CD4-positive, alpha-beta memory T cell (primary cell): ENCODE results near the gene SLC6A11. TPM values are rescaled to one million over a fixed set of nuclear protein-coding genes. Genes with fewer than 3 reads are reported as not detected.

Source experiments
- CTCF ChIA-PET: fragments of 350-600 bp; sonication (Branson Sonifier 250); formaldehyde crosslinking; loops from one replicate; lab custom pipeline; 2021; ENCODE audit warnings: inconsistent platforms; ENCODE audit not compliant: partially characterized antibody; lab: Charles Lee
- POLR2A ChIA-PET: fragments of 350-600 bp; sonication (Branson Sonifier 250); formaldehyde crosslinking; loops from one replicate; lab custom pipeline; 2021; ENCODE audit not compliant: partially characterized antibody; lab: Charles Lee
- DNase-seq, 5 donors: peaks; one replicate each; pipeline versions ENCODE4 v3.0.0 to v3.0.0-alpha.2; 2020 to 2022; ENCODE audit warnings: mixed read lengths in 1 of 5
- H3K27ac ChIP-seq: one replicate; pipeline ENCODE4 v1.7.0; 2013; ENCODE audit warnings: low read depth, low read length
- H3K27me3 ChIP-seq: 2 replicates; pipeline ENCODE4 v1.7.0; 2013; ENCODE audit warnings: mild to moderate bottlenecking, low read length, moderate library complexity; ENCODE audit not compliant: insufficient read depth
- H3K36me3 ChIP-seq: 2 replicates; pipeline ENCODE4 v1.7.0; 2013; ENCODE audit warnings: mild to moderate bottlenecking, low read length, moderate library complexity; ENCODE audit not compliant: insufficient read depth
- H3K4me1 ChIP-seq: 2 replicates; pipeline ENCODE4 v1.7.0; 2013; ENCODE audit warnings: mild to moderate bottlenecking, low read length, moderate library complexity; ENCODE audit not compliant: insufficient read depth
- H3K4me3 ChIP-seq, 2 donors: one replicate each; pipeline ENCODE4 v1.7.0; 2013; ENCODE audit warnings: low read length in 2 of 2, mild to moderate bottlenecking in 1 of 2
- H3K9me3 ChIP-seq, 2 donors: one replicate each; pipeline ENCODE4 v1.7.0; 2013; ENCODE audit warnings: low read length in 2 of 2, control low read depth in 1 of 2; ENCODE audit not compliant: control insufficient read depth in 1 of 2
- H3K27ac Mint-ChIP-seq, 7 donors: one replicate each; pipeline ENCODE4 v1.8.0; 2020 to 2021; ENCODE audit warnings: mixed read lengths in 7 of 7, mild to moderate bottlenecking in 6 of 7, inconsistent platforms in 3 of 7, moderate library complexity in 3 of 7
- H3K27me3 Mint-ChIP-seq, 2 donors: one replicate each; pipeline ENCODE4 v1.8.0; 2020 to 2021; ENCODE audit warnings: mixed read lengths in 2 of 2
- H3K36me3 Mint-ChIP-seq, 2 donors: one replicate each; pipeline ENCODE4 v1.8.0; 2020 to 2021; ENCODE audit warnings: mixed read lengths in 2 of 2, inconsistent platforms in 1 of 2, mild to moderate bottlenecking in 1 of 2
- H3K4me1 Mint-ChIP-seq, 4 donors: one replicate each; pipeline ENCODE4 v1.8.0; 2020 to 2021; ENCODE audit warnings: mixed read lengths in 4 of 4, mild to moderate bottlenecking in 1 of 4
- H3K4me3 Mint-ChIP-seq, 8 donors: one replicate each; pipeline ENCODE4 v1.8.0; 2020 to 2021; ENCODE audit warnings: mixed read lengths in 8 of 8, mild to moderate bottlenecking in 7 of 8, moderate library complexity in 6 of 8, inconsistent platforms in 3 of 8
- H3K9me3 Mint-ChIP-seq, 8 donors: one replicate each; pipeline ENCODE4 v1.8.0; 2020 to 2021; ENCODE audit warnings: mixed read lengths in 8 of 8, mild to moderate bottlenecking in 5 of 8, inconsistent platforms in 3 of 8, moderate library complexity in 1 of 8
- intact Hi-C: fragments of 100-400 bp; cut with micrococcal nuclease; formaldehyde crosslinking; loops from one replicate; pipeline ENCODE4 v1.15.1; 2023
- polyA plus RNA-seq, 2 donors: library from polyadenylated mRNA; unstranded; fragments of 300-500 nt; fragmentation: Illumina TruSeq; gene quantifications; one replicate each; pipeline ENCODE4 v1.2.3, GENCODE V29; 2021
- total RNA-seq, 2 experiments: library from RNA; stranded (reverse); gene quantifications; one replicate each; pipeline ENCODE4 v1.2.3, GENCODE V29; 2021

Gene SLC6A11
- total and polyA plus RNA-seq, 4 experiments from 2014 or later: not detected

- no peak for DNase-seq
- CTCF ChIA-PET: interaction anchor here (1.5 kb wide), 1 partner anchor 8 kb away, joined by 3 read pairs; no protein-coding TSS in a partner anchor
- peaks cover 24 to 35% of the 10 kb centered on the region in 2 donors for H3K27me3 Mint-ChIP-seq
These were observed 2.6 kb upstream of the SLC6A11 start for GRCh38 chr3:10813425-10813824.

GRCh38 chr3:10814623-10815022 is 1.4 kb upstream of the SLC6A11 start:
- no peak for DNase-seq
- H3K9me3 ChIP-seq: no peaks in the 10 kb centered on the region
- POLR2A ChIA-PET: no interaction called here
- CTCF ChIA-PET: interaction anchor here (1.5 kb wide), 1 partner anchor 9 kb away, joined by 3 read pairs; no protein-coding TSS in a partner anchor
- H3K27ac Mint-ChIP-seq: peak overlapping the region in 1 of 7 donors; percentile 46
- H3K27me3 Mint-ChIP-seq: peaks cover 21 to 35% of the 10 kb centered on the region in 2 donors
- peak overlapping the region in 1 of 8 donors; percentile 22 for H3K4me3 Mint-ChIP-seq
- peaks cover 3% of the 10 kb centered on the region for H3K27me3 ChIP-seq
- H3K4me1 Mint-ChIP-seq: peaks cover 0 to 6% (median 0%) of the 10 kb centered on the region in 4 donors
- H3K4me1 ChIP-seq: no peaks in the 10 kb centered on the region
- H3K36me3 Mint-ChIP-seq: no peaks in the 10 kb centered on the region
- no peak overlapping the region for H3K4me3 ChIP-seq
- H3K27ac ChIP-seq: no peak overlapping the region
- peaks cover 0 to 3% (median 0%) of the 10 kb centered on the region in 8 donors for H3K9me3 Mint-ChIP-seq
- no peaks in the 10 kb centered on the region for H3K36me3 ChIP-seq
- intact Hi-C loops: no loop called here

More at GRCh38 chr3:10813425-10813824, 2.6 kb upstream of the SLC6A11 start:
- H3K27me3 ChIP-seq: peaks cover 3% of the 10 kb centered on the region
- H3K9me3 ChIP-seq: no peaks in the 10 kb centered on the region
- Mint-ChIP-seq H3K36me3 (no peaks in the 10 kb centered on the region), H3K4me3 (no peak overlapping the region), H3K4me1 (peaks cover 0 to 6% (median 0%) of the 10 kb centered on the region in 4 donors), H3K27ac (peak overlapping the region in 1 of 7 donors; percentile 8), H3K9me3 (peaks cover 0 to 4% (median 0%) of the 10 kb centered on the region in 8 donors)
- H3K4me1 ChIP-seq: no peaks in the 10 kb centered on the region
- intact Hi-C loops: no loop called here
- POLR2A ChIA-PET: interaction anchor here (0.6 kb wide), 1 partner anchor 1882 kb away, joined by 3 read pairs; no protein-coding TSS in a partner anchor
- no peaks in the 10 kb centered on the region for H3K36me3 ChIP-seq
- H3K27ac ChIP-seq: no peak overlapping the region
- no peak overlapping the region for H3K4me3 ChIP-seq

GRCh38 chr3:10815487-10815886 is 541 bp upstream of the SLC6A11 start:
- Histone ChIP-seq H3K4me1 (no peaks in the 10 kb centered on the region), H3K27ac (no peak overlapping the region), H3K4me3 (no peak overlapping the region), H3K9me3 (no peaks in the 10 kb centered on the region), H3K36me3 (no peaks in the 10 kb centered on the region), H3K27me3 (peaks cover 3% of the 10 kb centered on the region)
- Mint-ChIP-seq H3K4me3 (peak overlapping the region in 2 of 8 donors; percentile 11 to 59), H3K4me1 (peaks cover 0 to 6% (median 0%) of the 10 kb centered on the region in 4 donors), H3K9me3 (peaks cover 0 to 4% (median 0%) of the 10 kb centered on the region in 8 donors), H3K27ac (no peak overlapping the region), H3K27me3 (peaks cover 21 to 28% of the 10 kb centered on the region in 2 donors), H3K36me3 (no peaks in the 10 kb centered on the region)
- POLR2A ChIA-PET: no interaction called here
- CTCF ChIA-PET: no interaction called here
- DNase-seq: no peak
- intact Hi-C loops: no loop called here

- no peak overlapping the region for H3K4me3 Mint-ChIP-seq
These were observed 830 bp downstream of the SLC6A11 start for GRCh38 chr3:10816863-10817253.

GRCh38 chr3:10817506-10817905 is 1.5 kb downstream of the SLC6A11 start:
- H3K4me3 ChIP-seq: no peak overlapping the region
- Mint-ChIP-seq H3K4me1 (peaks cover 0 to 6% (median 0%) of the 10 kb centered on the region in 4 donors), H3K27ac (no peak overlapping the region), H3K9me3 (peaks cover 0 to 5% (median 0%) of the 10 kb centered on the region in 8 donors), H3K27me3 (peaks cover 19 to 23% of the 10 kb centered on the region in 2 donors), H3K36me3 (no peaks in the 10 kb centered on the region), H3K4me3 (no peak overlapping the region)
- H3K27ac ChIP-seq: no peak overlapping the region
- H3K27me3 ChIP-seq: peaks cover 3% of the 10 kb centered on the region
- intact Hi-C loops: no loop called here
- CTCF ChIA-PET: no interaction called here
- POLR2A ChIA-PET: no interaction called here
- no peaks in the 10 kb centered on the region for H3K36me3 ChIP-seq
- DNase-seq: no peak
- H3K9me3 ChIP-seq: no peaks in the 10 kb centered on the region
- H3K4me1 ChIP-seq: no peaks in the 10 kb centered on the region

More at GRCh38 chr3:10816863-10817253, 830 bp downstream of the SLC6A11 start:
- Histone ChIP-seq H3K27ac (no peak overlapping the region), H3K9me3 (no peaks in the 10 kb centered on the region), H3K27me3 (peaks cover 3% of the 10 kb centered on the region), H3K36me3 (no peaks in the 10 kb centered on the region), H3K4me3 (no peak overlapping the region), H3K4me1 (no peaks in the 10 kb centered on the region)
- peaks cover 19 to 25% of the 10 kb centered on the region in 2 donors for H3K27me3 Mint-ChIP-seq
- intact Hi-C loops: no loop called here
- H3K36me3 Mint-ChIP-seq: no peaks in the 10 kb centered on the region
- no peak for DNase-seq
- ChIA-PET POLR2A (no interaction called here), CTCF (no interaction called here)
- peaks cover 0 to 5% (median 0%) of the 10 kb centered on the region in 8 donors for H3K9me3 Mint-ChIP-seq
- H3K4me1 Mint-ChIP-seq: peaks cover 0 to 6% (median 0%) of the 10 kb centered on the region in 4 donors
- H3K27ac Mint-ChIP-seq: no peak overlapping the region

- Histone ChIP-seq H3K27ac (no peak overlapping the region), H3K4me3 (no peak overlapping the region), H3K27me3 (no peaks in the 10 kb centered on the region), H3K36me3 (no peaks in the 10 kb centered on the region), H3K4me1 (no peaks in the 10 kb centered on the region), H3K9me3 (no peaks in the 10 kb centered on the region)
- Mint-ChIP-seq H3K9me3 (peaks cover 0 to 2% (median 0%) of the 10 kb centered on the region in 8 donors), H3K36me3 (no peaks in the 10 kb centered on the region), H3K27ac (no peak overlapping the region), H3K4me3 (no peak overlapping the region), H3K27me3 (peaks cover 6 to 14% of the 10 kb centered on the region in 2 donors), H3K4me1 (no peaks in the 10 kb centered on the region)
- intact Hi-C loops: no loop called here
- no peak for DNase-seq
- ChIA-PET POLR2A (no interaction called here), CTCF (no interaction called here)
These were observed 6.0 kb downstream of the SLC6A11 start for GRCh38 chr3:10822055-10822454.

- ChIA-PET CTCF (no interaction called here), POLR2A (no interaction called here)
- H3K27me3 ChIP-seq: no peaks in the 10 kb centered on the region
- peak overlapping the region in 1 of 7 donors; percentile 17 for H3K27ac Mint-ChIP-seq
- H3K9me3 ChIP-seq: no peaks in the 10 kb centered on the region
- H3K27me3 Mint-ChIP-seq: peaks cover 6 to 14% of the 10 kb centered on the region in 2 donors
- H3K4me1 ChIP-seq: no peaks in the 10 kb centered on the region
- no peaks in the 10 kb centered on the region for H3K36me3 Mint-ChIP-seq
- peaks cover 0 to 2% (median 0%) of the 10 kb centered on the region in 8 donors for H3K9me3 Mint-ChIP-seq
- H3K4me1 Mint-ChIP-seq: no peaks in the 10 kb centered on the region
- H3K4me3 ChIP-seq: no peak overlapping the region
- H3K4me3 Mint-ChIP-seq: no peak overlapping the region
- intact Hi-C loops: no loop called here
- DNase-seq: no peak
- H3K36me3 ChIP-seq: no peaks in the 10 kb centered on the region
- H3K27ac ChIP-seq: no peak overlapping the region
These were observed 6.9 kb downstream of the SLC6A11 start for GRCh38 chr3:10822708-10823515.
